ENCODE results near the gene POC1A.

The POC1A gene

GRCh38 chr3:52025453-52025852 lies 128.8 kb downstream of the POC1A start:
- H3K27ac ChIP-seq (ENCODE audit: low read depth, low read length) = no peak overlapping the region

More at GRCh38 chr3:52025453-52025852, 128.8 kb downstream of the POC1A start:
- Histone ChIP-seq H3K27me3 (ENCODE audit: control insufficient read depth in 5 of 5, insufficient read depth in 4 of 5, low read length in 5 of 5) (peaks cover 0 to 8% (median 0%) of the 10 kb centered on the region in 5 donors), H3K36me3 (ENCODE audit: control insufficient read depth in 5 of 5, insufficient read depth in 5 of 5, low read length in 5 of 5) (no peaks in the 10 kb centered on the region), H3K4me1 (ENCODE audit: control insufficient read depth in 5 of 5, insufficient read depth in 5 of 5, low read length in 5 of 5) (peaks cover 0 to 39% (median 4%) of the 10 kb centered on the region in 5 donors), H3K9me3 (ENCODE audit: control insufficient read depth in 5 of 5, low read length in 5 of 5) (no peaks in the 10 kb centered on the region), H3K9ac (ENCODE audit: low read length in 5 of 5) (no peak overlapping the region), H3K4me3 (ENCODE audit: low read depth in 1 of 5, low read length in 5 of 5) (no peak overlapping the region)

Data from subcutaneous abdominal adipose tissue (tissue), 5 donors.